Neural cell (in vitro differentiated cells): Measurements from ENCODE around the gene SPSB4.

Source experiments
- EP300 ChIP-seq: fragments of 450-650 bp; conservative IDR thresholded peaks from 2 replicates; pipeline ENCODE4 v1.6.1; 2014; ENCODE audit warnings: antibody characterized with exemption, mild to moderate bottlenecking, moderate library complexity; ENCODE audit not compliant: poor library complexity, severe bottlenecking
- MXI1 ChIP-seq: fragments of 450-650 bp; conservative IDR thresholded peaks from 2 replicates; pipeline ENCODE4 v1.6.1; 2014; ENCODE audit warnings: antibody characterized with exemption, mild to moderate bottlenecking; ENCODE audit not compliant: poor library complexity, severe bottlenecking
- TAF1 ChIP-seq: IDR thresholded peaks from 2 replicates; pipeline ENCODE4 v1.6.1; 2012; ENCODE audit warnings: low read depth
- TF ChIP-seq, protein P1 (sequence below): fragments of 450-650 bp; IDR thresholded peaks from 2 replicates; pipeline ENCODE4 v1.5.1; 2014; ENCODE audit warnings: antibody characterized with exemption, mild to moderate bottlenecking, moderate library complexity; ENCODE audit not compliant: poor library complexity, severe bottlenecking

GRCh38 chr3:141081141-141081795 is 30.1 kb downstream of the SPSB4 start:
- TF ChIP-seq, protein P1, sequence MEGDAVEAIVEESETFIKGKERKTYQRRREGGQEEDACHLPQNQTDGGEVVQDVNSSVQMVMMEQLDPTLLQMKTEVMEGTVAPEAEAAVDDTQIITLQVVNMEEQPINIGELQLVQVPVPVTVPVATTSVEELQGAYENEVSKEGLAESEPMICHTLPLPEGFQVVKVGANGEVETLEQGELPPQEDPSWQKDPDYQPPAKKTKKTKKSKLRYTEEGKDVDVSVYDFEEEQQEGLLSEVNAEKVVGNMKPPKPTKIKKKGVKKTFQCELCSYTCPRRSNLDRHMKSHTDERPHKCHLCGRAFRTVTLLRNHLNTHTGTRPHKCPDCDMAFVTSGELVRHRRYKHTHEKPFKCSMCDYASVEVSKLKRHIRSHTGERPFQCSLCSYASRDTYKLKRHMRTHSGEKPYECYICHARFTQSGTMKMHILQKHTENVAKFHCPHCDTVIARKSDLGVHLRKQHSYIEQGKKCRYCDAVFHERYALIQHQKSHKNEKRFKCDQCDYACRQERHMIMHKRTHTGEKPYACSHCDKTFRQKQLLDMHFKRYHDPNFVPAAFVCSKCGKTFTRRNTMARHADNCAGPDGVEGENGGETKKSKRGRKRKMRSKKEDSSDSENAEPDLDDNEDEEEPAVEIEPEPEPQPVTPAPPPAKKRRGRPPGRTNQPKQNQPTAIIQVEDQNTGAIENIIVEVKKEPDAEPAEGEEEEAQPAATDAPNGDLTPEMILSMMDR = no peak
- TF ChIP-seq TAF1 (no peak), EP300 (no peak), MXI1 (no peak)
